IMR-90 (cell line): ENCODE results near the gene ADGRG3. TPM values are rescaled to one million over a fixed set of nuclear protein-coding genes. Genes with fewer than 3 reads are reported as not detected.

Experiments used
- ATAC-seq: fragments of 200-7000 bp; cut with Tn5 transposase; 2 replicates; pipeline ENCODE4 v1.9.1; 2020; ENCODE audit warnings: low read depth, mild to moderate bottlenecking, moderate library complexity
- BruUV-seq: library from RNA; stranded (reverse); fragments of 400-500 nt; replicated peaks from 2 replicates; lab custom pipeline; 2021; lab: Mats Ljungman, UMichigan
- CTCF ChIA-PET: fragments of 300-600 bp; formaldehyde crosslinking; extraction: SDS; loops from one replicate; lab custom pipeline; 2021; ENCODE audit warnings: antibody characterized with exemption; lab: Yijun Ruan, JAX
- POLR2A ChIA-PET: fragments of 300-600 bp; sonication (Branson Sonifier 250); formaldehyde crosslinking; loops from one replicate; lab custom pipeline; 2022; ENCODE audit warnings: antibody characterized with exemption; ENCODE audit not compliant: unreplicated experiment; lab: Charles Lee
- DNase-seq: peaks from one replicate; pipeline ENCODE4 v3.0.0; 2013
- H2AFZ ChIP-seq: replicated peaks from 2 replicates; pipeline ENCODE3; 2013; ENCODE audit warnings: low read length, mild to moderate bottlenecking; ENCODE audit not compliant: poor library complexity
- H2AK5ac ChIP-seq: 2 replicates; pipeline ENCODE4 v1.6.1; 2013; ENCODE audit warnings: low read depth, low read length, inconsistent platforms
- H2AK9ac ChIP-seq: replicated peaks from 2 replicates; pipeline ENCODE3; 2013; ENCODE audit warnings: mild to moderate bottlenecking, low read depth, low read length, moderate library complexity; ENCODE audit not compliant: poor library complexity
- H2BK120ac ChIP-seq: 2 replicates; pipeline ENCODE4 v1.6.1; 2013; ENCODE audit warnings: low read depth, low read length, inconsistent platforms
- H2BK15ac ChIP-seq: 3 replicates; pipeline ENCODE4 v1.6.1; 2013; ENCODE audit warnings: low read depth, low read length, inconsistent platforms
- H2BK20ac ChIP-seq: 2 replicates; pipeline ENCODE4 v1.6.1; 2013; ENCODE audit warnings: low read depth, mild to moderate bottlenecking, inconsistent platforms, low read length, moderate library complexity
- H2BK5ac ChIP-seq: 2 replicates; pipeline ENCODE4 v1.6.1; 2013; ENCODE audit warnings: mild to moderate bottlenecking, low read depth, low read length, inconsistent platforms; ENCODE audit not compliant: poor library complexity, severe bottlenecking
- H3K14ac ChIP-seq: replicated peaks from 2 replicates; pipeline ENCODE4 v1.6.1; 2013; ENCODE audit warnings: low read depth, low read length, inconsistent platforms
- H3K18ac ChIP-seq: 2 replicates; pipeline ENCODE4 v1.6.1; 2013; ENCODE audit warnings: low read depth, low read length, control low read depth
- H3K23ac ChIP-seq: 2 replicates; pipeline ENCODE4 v1.6.1; 2013; ENCODE audit warnings: low read depth, low read length, inconsistent platforms
- H3K27ac ChIP-seq: 2 replicates; pipeline ENCODE4 v1.5.1; 2013; ENCODE audit warnings: mild to moderate bottlenecking, control low read depth, low read length; ENCODE audit not compliant: insufficient read depth
- H3K27me3 ChIP-seq: 2 replicates; pipeline ENCODE4 v1.6.1; 2013; ENCODE audit warnings: low read length; ENCODE audit not compliant: control insufficient read depth, insufficient read depth
- H3K36me3 ChIP-seq: 2 replicates; pipeline ENCODE4 v1.6.1; 2013; ENCODE audit warnings: low read length, mixed read lengths; ENCODE audit not compliant: control insufficient read depth, insufficient read depth
- H3K4ac ChIP-seq: 2 replicates; pipeline ENCODE4 v1.6.1; 2013; ENCODE audit warnings: low read depth, low read length, inconsistent platforms
- H3K4me1 ChIP-seq: 2 replicates; pipeline ENCODE4 v1.6.1; 2013; ENCODE audit warnings: low read length, mixed read lengths; ENCODE audit not compliant: control insufficient read depth, insufficient read depth
- H3K4me2 ChIP-seq: 2 replicates; pipeline ENCODE4 v1.6.1; 2013; ENCODE audit warnings: low read depth, mild to moderate bottlenecking, control low read depth, low read length, moderate library complexity
- H3K4me3 ChIP-seq: 2 replicates; pipeline ENCODE4 v1.5.1; 2013; ENCODE audit warnings: low read depth, mild to moderate bottlenecking, control low read depth, low read length, moderate library complexity; ENCODE audit not compliant: insufficient read depth
- H3K56ac ChIP-seq: 2 replicates; pipeline ENCODE4 v1.6.1; 2013; ENCODE audit warnings: low read length, inconsistent platforms; ENCODE audit not compliant: insufficient read depth; ENCODE audit errors: extremely low read depth
- H3K79me1 ChIP-seq, 2 experiments: 2 replicates each; pipeline ENCODE4 v1.6.1; 2013; ENCODE audit warnings: low read length in 2 of 2, inconsistent platforms in 1 of 2, low read depth in 1 of 2
- H3K9ac ChIP-seq: 2 replicates; pipeline ENCODE4 v1.6.1; 2013; ENCODE audit warnings: low read depth, low read length, control low read depth
- H3K9me1 ChIP-seq: 2 replicates; pipeline ENCODE4 v1.6.1; 2013; ENCODE audit warnings: low read length, inconsistent platforms; ENCODE audit not compliant: insufficient read depth
- H3K9me3 ChIP-seq: 2 replicates; pipeline ENCODE4 v1.6.1; 2013; ENCODE audit warnings: low read length; ENCODE audit not compliant: control insufficient read depth, insufficient read depth
- H4K20me1 ChIP-seq: 2 replicates; pipeline ENCODE4 v1.6.1; 2013; ENCODE audit warnings: low read length, inconsistent platforms; ENCODE audit not compliant: insufficient read depth
- H4K5ac ChIP-seq: 2 replicates; pipeline ENCODE4 v1.6.1; 2013; ENCODE audit warnings: mild to moderate bottlenecking, low read depth, low read length, control low read depth
- H4K8ac ChIP-seq, 2 experiments: 2 replicates each; pipeline ENCODE4 v1.6.1; 2013; ENCODE audit warnings: low read depth in 2 of 2, low read length in 2 of 2, control low read depth in 1 of 2, inconsistent platforms in 1 of 2
- H4K91ac ChIP-seq: 2 replicates; pipeline ENCODE4 v1.6.1; 2013; ENCODE audit warnings: low read depth, low read length, inconsistent platforms; ENCODE audit not compliant: insufficient read depth
- CEBPB ChIP-seq: IDR thresholded peaks from 2 replicates; pipeline ENCODE4 v1.6.1; 2012; ENCODE audit warnings: low read depth, low read length, improper control_type of control experiment
- WGBS, 2 experiments: methylation state at CpG; one replicate each; pipeline versions ENCODE4 v1.1.5 to v1.1.7; 2013; ENCODE audit warnings: missing lambda C conversion rate in 2 of 2; ENCODE audit not compliant: insufficient read length in 1 of 2; ENCODE audit errors: extremely low coverage in 2 of 2; 5-methylcytosine and 5-hydroxymethylcytosine counted together
- dilution Hi-C: fragments of 300-500 bp; cut with HindIII; formaldehyde crosslinking; loops from one replicate; pipeline ENCODE4 v1.14.3; 2018; ENCODE audit warnings: low sequenced_read_pairs; ENCODE audit not compliant: unreplicated experiment
- in situ Hi-C: fragments of 300-500 bp; cut with MboI; formaldehyde crosslinking; loops from 3 replicates; pipeline ENCODE4 v1.14.3; 2019; ENCODE audit warnings: low sequenced_read_pairs, inconsistent platforms, mixed read lengths
- intact Hi-C: fragments of 100-400 bp; cut with micrococcal nuclease; formaldehyde crosslinking; loops from 2 replicates; pipeline ENCODE4 v1.10.0; 2022
- polyA plus RNA-seq, 3 experiments: library from polyadenylated mRNA; depleted of rRNA; stranded (reverse); fragments of >200 nt; gene quantifications; 2 replicates each; pipeline ENCODE4 v1.2.3, GENCODE V29; 2012; ENCODE audit warnings: low replicate concordance in 1 of 3
- total RNA-seq: library from RNA; depleted of rRNA; stranded (reverse); fragments of >200 nt; gene quantifications from 2 replicates; pipeline ENCODE4 v1.2.3, GENCODE V29; 2012
- TF ChIP-seq, protein P1 (sequence below): fragments of 150-350 bp; IDR thresholded peaks from 2 replicates; pipeline ENCODE4 v1.6.1; 2017; ENCODE audit warnings: mild to moderate bottlenecking, antibody characterized with exemption, low read length, low read depth

ADGRG3 gene
- total and polyA plus RNA-seq, 2 of the 4 experiments (the other 2 are of a cell fraction) = not detected

DNA sequence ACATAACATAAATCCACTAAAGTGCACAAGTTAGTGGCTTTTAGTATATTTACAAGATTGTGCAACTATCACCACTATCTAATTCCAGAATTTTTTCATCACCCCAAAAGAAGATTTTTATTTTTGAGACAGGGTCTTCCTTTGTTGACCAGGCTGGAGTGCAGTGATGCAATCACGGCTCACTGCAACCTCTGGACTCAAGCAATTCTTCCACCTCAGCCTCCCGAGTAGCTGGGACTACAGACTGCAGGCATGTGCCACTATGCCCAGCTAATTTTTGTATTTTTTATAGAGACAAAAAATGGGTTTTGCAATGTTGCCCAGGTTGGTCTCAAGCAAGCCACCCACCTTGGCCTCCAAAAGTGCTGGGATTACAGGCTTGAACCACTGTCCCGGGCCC is 41.6 kb downstream of the ADGRG3 start:
- no CpG with 5 or more reads among the region's 3 CpGs for WGBS, 2 experiments
- Histone ChIP-seq H4K91ac (no peak overlapping the region), H3K9me1 (no peaks in the 10 kb centered on the region), H3K79me1 (no peaks in the 10 kb centered on the region), H3K4me3 (no peak overlapping the region), H2BK5ac (no peak overlapping the region), H3K36me3 (no peaks in the 10 kb centered on the region), H3K9ac (no peak overlapping the region), H2AK5ac (no peak overlapping the region), H3K18ac (no peak overlapping the region), H3K23ac (no peak overlapping the region), H2AFZ (no peak overlapping the region), H2BK15ac (no peak overlapping the region), H3K56ac (no peak overlapping the region), H3K27ac (no peak overlapping the region), H2BK120ac (no peak overlapping the region), H4K8ac (no peak overlapping the region), H2AK9ac (no peak overlapping the region), H3K9me3 (no peaks in the 10 kb centered on the region), H3K14ac (no peak overlapping the region), H4K5ac (no peak overlapping the region), H4K20me1 (no peaks in the 10 kb centered on the region), H3K27me3 (peaks cover 33% of the 10 kb centered on the region), H3K4me2 (no peak overlapping the region), H3K4me1 (no peaks in the 10 kb centered on the region), H2BK20ac (no peak overlapping the region), H3K4ac (no peak overlapping the region)
- TF ChIP-seq, protein P1, sequence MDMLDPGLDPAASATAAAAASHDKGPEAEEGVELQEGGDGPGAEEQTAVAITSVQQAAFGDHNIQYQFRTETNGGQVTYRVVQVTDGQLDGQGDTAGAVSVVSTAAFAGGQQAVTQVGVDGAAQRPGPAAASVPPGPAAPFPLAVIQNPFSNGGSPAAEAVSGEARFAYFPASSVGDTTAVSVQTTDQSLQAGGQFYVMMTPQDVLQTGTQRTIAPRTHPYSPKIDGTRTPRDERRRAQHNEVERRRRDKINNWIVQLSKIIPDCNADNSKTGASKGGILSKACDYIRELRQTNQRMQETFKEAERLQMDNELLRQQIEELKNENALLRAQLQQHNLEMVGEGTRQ = no peak
- peak; percentile 16; the same call in 1 of the 2 replicates for TF ChIP-seq CEBPB
- BruUV-seq = no TSS peak
- dilution Hi-C loops (no loop called here), in situ Hi-C loops (no loop called here), intact Hi-C loops (no loop called here)
- POLR2A ChIA-PET = no interaction called here
- ATAC-seq (no peak), DNase-seq (no peak)
- CTCF ChIA-PET = no interaction called here
